Muscle of back (tissue), 11 donors: ENCODE measurements around the gene EML6. TPM values are rescaled to one million over a fixed set of nuclear protein-coding genes. Genes with fewer than 3 reads are reported as not detected.
"Not testable (repeated sequence)": the region's sequence is repeated elsewhere in the genome, so short reads cannot be mapped to it uniquely, and the experiment has no call there.

ENCODE experiments used
- DNase-seq, 3 donors: peaks; one replicate each; pipeline versions ENCODE4 v3.0.0 to v3.0.0-alpha.2; 2013
- polyA plus RNA-seq, 10 donors: library from polyadenylated mRNA; unstranded; fragments of 120-200 nt; gene quantifications; one replicate each; pipeline ENCODE4 v1.2.1, GENCODE V29; 2013; ENCODE audit not compliant: insufficient read length in 10 of 10

The EML6 gene
- polyA plus RNA-seq, 10 donors, result 10.8 to 66.7 (median 38.1) TPM

GRCh38 chr2:54964271-54964670 lies 240.8 kb downstream of the EML6 start:
- no peak for DNase-seq

- no peak for DNase-seq
These were observed 241.4 kb downstream of the EML6 start for GRCh38 chr2:54964816-54965215.

DNA sequence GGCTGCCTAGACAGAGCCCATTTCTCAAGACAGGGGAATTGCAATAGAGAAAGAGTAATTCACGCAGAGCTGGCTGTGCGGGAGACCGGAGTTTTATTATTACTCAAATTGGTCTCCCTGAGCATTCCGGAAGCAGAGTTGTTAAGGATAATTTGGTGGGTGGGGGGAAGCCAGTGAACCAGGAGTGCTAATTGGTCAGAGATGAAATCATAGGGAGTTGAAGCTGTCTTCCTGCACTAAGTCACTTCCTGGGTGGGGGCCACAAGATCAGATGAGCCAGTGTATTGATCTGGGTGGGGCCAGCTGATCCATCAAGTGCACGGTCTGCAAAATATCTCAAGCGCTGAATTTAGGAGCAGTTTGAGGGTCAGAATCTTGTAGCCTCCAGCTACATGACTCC lies 242.0 kb downstream of the EML6 start:
- no peak for DNase-seq

DNA sequence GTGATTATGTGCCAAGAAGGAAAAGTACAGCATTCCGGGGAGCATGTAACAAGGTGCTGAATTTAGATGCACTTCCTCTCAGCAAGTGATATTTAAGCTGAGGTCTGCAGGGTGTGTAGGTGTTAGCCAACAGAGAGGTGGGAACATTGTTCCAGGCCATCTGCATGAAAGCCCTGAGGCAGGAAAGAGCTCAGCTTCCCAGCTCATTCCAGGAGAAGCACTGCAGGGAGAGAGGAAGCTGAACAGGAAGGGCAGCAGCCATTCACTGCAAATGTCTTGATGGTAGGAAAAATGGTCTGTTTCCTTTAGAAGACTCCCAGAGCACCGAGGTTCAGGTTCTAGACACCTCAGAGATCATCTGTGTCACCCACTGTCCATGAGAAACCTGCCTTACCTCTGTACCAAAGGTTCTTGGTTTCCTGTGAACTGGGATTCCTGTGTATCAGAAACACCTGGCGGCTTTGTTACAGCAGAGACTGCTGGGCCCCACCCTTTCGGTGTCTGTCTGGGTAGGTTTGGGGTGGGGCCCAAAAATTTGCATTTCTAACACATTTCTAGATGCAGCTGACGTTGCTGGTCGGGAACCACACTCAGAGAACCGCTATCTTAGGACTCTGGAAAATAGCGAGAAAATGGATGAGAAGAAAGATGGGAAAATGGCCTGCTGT lies 242.8 kb downstream of the EML6 start:
- no peak for DNase-seq

- DNase-seq, result no peak
These were observed 243.4 kb downstream of the EML6 start for GRCh38 chr2:54966837-54967236.

DNA sequence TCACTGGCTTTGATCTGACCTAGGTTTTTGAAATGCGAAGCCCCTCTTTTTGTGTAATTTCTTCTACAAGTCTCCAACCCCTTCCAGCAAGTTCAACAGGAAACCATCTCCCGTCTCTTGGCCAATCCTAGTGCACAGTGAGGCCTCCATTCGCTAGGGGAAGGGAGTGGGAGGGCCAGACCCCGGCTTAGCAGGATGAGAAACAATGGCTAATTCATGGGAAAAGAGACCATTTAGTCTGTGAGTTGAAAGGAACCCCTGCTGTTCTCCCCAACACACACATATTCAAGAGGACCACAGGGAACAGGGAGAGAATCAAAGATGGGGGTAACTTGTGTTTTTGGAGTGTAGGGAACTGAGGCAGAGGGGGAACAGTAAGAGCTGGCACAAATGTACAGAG lies 243.8 kb downstream of the EML6 start:
- DNase-seq, result no peak

- no peak for DNase-seq
These were observed 244.4 kb downstream of the EML6 start for GRCh38 chr2:54967759-54968365.

GRCh38 chr2:54968561-54969218 lies 245.2 kb downstream of the EML6 start:
- DNase-seq, result peak in 2 of 3 donors; percentile 38 to 62

DNA sequence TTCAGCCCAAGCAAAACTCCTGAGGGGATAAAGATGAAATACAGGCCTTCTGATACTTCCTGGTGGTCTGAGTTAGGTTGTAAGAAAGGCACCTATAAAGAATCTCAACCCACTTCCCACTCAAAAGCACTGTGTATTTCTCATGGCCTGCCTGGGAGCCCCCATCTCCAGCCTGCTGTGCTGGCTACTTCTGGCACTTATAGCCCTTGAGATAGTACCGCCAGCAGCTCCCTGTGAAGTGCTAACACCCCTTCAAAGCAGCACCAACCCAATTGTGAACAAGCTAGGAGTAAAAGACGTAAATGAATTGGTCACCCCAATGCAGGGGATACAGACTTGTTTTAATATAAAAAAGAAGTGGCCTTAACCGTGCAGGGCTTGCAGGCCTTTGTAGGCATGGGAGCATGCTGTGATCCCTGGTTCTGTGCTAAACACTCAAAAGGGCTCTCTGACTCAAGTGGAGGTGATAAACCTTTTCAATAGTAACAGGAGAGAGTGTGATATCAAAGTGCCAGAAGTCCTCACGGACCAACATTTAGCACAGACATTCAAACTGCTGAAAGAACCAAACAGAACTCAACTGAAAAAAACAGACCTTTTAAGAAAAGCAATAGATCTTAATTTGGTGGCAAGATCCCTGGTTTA lies 246.0 kb downstream of the EML6 start:
- DNase-seq, result no peak

DNA sequence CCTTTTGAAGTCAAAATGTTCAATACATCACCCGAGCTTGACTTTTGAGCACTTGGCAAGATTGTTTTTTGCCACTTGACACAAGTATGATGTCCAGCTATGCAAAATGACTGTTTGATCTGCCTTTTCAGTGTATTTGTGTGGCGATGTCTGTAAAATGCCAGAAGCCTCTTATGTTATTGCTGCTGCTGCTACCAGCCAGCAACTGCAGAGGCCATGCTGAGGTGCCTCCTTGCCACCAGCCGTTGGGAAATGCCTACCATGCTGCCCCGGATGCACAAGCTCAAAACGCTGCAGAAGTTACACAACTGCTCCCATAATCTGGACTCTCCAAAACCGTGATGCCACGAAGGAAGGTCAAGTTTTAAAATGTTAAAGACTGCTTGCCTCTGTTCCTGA lies 246.5 kb downstream of the EML6 start:
- no peak for DNase-seq

DNA sequence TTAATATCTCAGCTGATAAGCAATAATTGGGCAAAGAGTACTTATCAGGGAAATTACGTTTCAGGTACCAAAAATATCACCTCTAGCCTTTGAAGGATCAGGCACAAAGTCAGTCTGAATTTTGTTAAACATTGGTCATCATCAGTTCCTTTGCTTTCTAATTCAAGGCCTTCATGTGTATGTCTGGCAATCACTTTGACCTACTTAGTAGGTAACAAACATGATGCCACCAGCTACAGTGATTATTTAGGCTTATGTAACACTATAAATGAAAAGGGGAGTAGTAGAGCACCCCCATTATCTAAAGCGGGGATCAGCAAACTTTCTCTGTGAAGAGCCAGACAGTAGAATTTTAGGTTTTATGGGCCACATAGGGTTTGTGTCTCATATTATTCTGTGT lies 251.7 kb downstream of the EML6 start:
- DNase-seq, result no peak

- no peak for DNase-seq
These were observed 252.4 kb downstream of the EML6 start for GRCh38 chr2:54975598-54976492.

DNA sequence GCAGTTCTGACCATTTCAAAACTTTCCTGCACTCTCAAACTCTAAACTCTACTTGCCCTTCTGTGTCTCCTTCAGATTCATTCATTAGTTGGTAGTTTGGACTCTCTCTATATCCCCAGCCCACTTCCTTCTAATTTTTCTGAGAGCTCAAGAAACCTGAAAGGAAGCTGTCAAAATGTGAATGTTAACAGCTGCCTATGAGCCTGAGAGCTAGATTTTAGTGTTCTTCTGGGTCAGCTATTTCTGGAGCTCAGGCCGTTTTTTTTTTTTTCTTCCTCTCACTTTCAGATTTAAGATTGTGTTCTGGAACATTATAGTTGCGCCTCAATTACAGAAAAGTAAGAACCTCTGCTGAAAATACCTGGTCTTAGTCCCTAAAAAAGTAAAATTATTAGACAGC lies 253.7 kb downstream of the EML6 start:
- no peak for DNase-seq

- peak in 1 of 3 donors; percentile 50 for DNase-seq
These were observed 256.0 kb downstream of the EML6 start for GRCh38 chr2:54979321-54980044.

DNA sequence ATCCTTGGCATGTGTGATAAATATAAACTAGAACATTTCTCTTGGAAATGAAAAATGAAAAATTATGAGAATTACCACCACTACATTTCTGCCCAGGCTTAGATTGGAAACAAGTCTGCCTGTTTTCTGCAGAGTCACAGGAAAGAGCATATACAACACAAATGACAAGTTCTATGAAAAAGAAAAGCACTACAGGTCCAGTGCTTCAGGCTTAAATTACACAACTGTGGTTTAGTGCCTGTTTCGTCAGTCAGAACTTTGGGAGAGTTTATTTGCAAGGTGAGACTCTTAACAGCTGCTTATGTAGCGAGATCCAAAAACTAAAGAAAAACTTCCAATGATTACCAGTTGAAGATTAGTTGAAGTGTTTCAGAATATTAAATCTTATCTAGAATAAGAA lies 257.9 kb downstream of the EML6 start:
- no peak for DNase-seq

GRCh38 chr2:54983345-54984220 lies 260.1 kb downstream of the EML6 start:
- DNase-seq, result peak in 1 of 3 donors; percentile 49

DNA sequence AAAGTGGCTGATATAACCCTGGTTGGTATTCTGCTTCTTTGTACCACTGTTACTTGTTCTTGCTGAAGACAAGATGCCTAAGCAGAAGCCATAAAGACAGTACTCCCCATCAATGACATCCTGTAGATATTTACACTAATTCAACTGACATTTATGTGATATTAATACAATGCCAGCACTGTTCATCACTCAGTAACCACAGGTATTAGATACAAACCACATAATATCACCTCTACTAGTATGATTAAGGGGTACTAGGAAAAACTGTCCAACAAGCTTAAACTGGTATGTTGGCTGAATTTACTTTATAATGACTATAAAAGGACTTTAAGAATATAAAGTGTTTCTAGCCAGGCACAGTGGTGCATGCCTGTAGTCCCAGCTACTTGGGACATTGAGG lies 261.0 kb downstream of the EML6 start:
- DNase-seq, result no peak

GRCh38 chr2:54986264-54986663 lies 262.8 kb downstream of the EML6 start:
- DNase-seq, result no peak

- DNase-seq, result no peak
These were observed 265.1 kb downstream of the EML6 start for GRCh38 chr2:54988612-54989011.

DNA sequence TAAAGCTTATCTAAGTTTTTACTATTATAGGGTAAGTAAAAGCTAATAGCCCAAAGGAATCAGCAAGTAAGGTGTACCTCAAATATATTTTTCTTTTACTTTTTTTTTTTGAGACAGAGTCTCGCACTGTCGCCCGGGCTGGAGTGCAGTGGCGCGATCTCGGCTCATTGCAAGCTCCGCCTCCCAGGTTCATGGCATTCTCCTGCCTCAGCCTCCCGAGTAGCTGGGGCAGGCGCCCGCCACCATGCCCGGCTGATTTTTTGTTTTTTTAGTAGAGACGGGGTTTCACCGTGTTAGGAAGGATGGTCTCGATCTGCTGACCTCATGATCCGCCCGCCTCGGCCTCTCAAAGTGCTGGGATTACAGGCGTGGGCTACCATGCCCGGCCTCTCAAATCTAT lies 267.2 kb downstream of the EML6 start:
- DNase-seq, result not testable (repeated sequence)
